GM21619 (cell line): ENCODE data around the gene SKI.

Experiments used
- ATAC-seq: cut with Tn5 transposase; IDR thresholded peaks from one replicate; pipeline ENCODE4 v1.9.1; 2021; ENCODE audit not compliant: unreplicated experiment

SKI gene

GRCh38 chr1:2228157-2228594 lies at the start of gene SKI:
SKI (plus strand) TSS chr1:2228319; CDS start chr1:2228767, 448 bp downstream.
- no peak for ATAC-seq

GRCh38 chr1:2178875-2179274 lies 49.2 kb upstream of the SKI start:
- ATAC-seq = no peak

DNA sequence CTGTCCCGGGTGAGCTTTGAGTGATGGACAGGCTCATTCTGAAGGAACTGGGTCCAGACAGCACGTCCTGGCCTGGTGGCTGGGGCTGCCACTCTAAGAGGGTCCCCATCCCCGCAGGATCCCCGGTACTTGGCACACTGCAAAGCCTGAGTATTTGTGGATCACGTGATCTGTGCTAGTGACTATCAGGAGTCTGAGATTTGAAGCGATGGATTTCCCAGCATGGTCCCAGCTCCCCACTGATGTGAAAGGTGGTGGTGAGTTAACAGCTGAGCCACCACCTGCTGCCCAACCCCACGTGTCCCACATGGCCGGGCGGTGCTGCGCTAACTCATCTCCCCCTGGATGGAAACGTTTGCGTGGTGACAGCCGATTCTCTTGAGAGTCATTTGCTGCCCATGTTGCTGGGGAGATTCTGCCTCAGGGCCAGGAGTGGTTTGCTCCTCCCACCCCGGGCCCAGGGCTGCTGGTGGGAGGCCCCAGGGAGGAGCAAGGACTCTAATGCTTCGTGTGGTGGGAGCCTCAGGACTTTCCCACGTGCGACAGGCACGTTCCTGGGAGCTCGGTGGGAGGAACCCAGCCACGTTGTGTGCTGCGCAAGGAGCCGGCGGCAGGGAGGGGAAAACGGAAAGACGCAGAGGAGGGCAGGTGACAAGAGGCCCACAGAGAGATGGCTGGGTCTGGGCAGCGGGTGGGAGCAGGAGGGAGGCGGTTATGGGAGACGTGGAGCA lies 48.7 kb upstream of the SKI start:
- ATAC-seq = no peak

- ATAC-seq = no peak
Measured at GRCh38 chr1:2180297-2181245, 47.5 kb upstream of the SKI start.

DNA sequence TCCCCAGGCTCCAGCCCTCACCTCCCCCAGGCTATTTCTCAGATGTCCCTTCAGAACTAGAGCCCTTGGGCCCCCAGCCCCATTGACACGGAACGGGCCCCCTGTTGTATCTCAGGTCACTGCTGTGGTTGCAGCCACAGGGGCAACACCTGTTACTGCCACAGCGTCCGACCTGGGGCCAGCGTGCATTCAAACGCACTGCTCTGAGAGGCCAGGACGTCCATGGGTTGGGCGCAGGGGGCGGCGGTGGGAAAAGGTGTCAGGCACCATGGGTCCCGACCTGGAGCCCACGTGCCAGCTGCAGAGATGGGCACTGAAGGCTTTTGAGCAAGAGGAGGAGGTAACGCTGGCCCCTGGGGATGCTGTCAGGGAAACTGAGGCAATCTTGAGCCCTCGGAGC lies 46.8 kb upstream of the SKI start:
- ATAC-seq = no peak

DNA sequence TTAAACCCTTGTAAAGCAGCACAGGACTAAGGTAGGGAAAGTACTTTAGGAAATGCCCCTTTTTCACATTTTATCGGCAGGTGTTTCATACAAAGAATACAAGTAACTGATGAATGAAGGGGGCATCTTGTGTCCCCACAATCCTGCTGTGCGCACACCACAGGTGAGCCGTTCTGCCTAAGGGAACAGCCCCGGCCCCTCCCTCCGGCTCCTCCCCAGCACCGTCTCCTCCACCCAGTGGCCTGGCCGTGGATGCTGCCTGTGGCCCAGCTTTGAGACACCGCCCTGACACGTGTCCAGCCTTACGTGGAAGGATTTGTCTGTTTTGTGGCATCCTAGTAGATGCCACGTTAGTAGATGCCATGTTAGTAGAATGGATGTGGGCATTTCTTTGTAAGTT lies 46.4 kb upstream of the SKI start:
- no peak for ATAC-seq

DNA sequence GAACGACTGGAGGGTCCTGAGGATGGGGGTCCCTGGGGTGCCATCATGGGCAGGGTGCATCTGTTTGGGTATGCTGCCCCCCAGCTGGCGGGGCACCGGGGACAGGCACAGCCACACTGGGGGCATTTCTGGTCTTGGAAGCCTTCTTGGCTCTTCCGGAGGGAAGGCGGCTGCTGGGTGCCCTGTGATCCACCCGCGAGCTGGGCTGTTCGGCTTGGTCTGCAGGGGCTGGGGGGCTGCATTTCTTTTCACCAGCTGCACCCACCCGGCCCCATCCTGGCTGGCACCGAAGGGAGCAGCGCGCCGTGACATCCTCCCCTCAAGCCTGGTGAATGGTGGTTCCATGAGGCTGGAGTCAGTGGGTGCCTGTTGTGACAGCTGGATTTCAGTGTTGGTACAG lies 45.7 kb upstream of the SKI start:
- no peak for ATAC-seq

DNA sequence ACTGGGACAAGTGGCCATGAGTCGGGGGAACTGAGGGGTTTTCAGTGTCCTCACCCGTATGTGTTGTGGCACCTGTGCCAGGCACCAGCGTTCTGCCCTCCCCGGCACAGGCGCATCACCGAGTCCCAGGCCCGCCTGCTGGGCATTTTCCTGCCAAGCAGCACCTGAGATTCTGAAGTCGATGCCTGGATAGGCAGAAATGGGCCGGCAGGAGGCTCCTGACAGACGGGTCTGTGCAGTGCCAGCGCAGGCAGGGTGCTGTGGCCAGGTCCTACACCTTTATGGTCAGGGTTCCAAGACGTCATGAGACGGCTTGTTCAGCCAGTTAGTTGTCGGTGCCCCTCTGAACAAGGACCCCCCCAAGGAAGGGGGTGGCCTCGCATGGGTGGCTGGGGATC lies 44.2 kb upstream of the SKI start:
- ATAC-seq = no peak

GRCh38 chr1:2184531-2184930 lies 43.6 kb upstream of the SKI start:
- ATAC-seq = no peak

- no peak for ATAC-seq
Measured at GRCh38 chr1:2184934-2185333, 43.2 kb upstream of the SKI start.

DNA sequence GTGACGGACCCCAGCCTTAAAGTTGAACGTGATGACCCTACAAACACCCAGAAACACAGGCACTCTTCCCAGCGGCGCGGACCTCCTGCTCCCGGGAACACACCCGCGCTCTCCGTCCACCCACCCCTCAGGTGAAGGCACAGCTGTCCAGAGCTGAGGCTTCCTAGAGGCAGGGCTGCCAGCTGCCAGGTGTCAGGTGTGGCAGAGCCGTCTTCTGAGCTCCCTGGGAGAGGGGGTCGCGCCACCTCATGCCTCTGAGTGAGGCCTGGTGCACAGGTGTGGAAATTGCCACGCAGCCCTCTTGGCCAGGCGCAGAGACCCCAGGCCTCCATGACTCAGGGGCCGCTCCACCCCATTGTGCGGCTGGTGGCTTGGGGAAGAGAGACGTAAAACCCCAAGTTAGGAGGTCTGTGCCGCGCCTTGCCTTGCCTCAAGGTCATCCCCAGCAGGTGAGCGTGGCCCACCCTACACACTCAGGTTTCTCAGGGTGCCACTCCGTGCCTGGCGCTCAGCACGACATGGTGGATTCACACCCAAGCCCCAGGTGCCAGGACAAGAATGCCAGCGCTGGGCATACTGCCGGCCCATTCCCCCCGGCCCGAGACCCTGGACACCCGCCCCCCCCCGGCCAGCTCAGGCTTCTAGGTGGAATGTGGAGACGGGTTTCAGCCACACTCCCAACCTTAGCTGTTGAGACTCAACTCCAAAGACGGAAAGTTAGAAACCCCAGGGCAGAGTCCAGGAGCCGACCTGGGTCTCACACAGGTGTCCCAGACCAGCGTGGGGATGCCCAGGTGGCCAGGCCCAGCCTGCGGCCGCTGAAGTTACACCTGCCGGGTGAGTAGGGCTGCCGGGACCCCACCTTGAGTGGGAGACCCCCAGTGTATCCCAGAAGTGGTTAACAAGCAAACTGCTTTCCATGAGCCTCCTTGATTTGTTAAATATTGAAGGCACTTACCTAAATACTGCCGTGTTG lies 42.0 kb upstream of the SKI start:
- ATAC-seq = no peak

DNA sequence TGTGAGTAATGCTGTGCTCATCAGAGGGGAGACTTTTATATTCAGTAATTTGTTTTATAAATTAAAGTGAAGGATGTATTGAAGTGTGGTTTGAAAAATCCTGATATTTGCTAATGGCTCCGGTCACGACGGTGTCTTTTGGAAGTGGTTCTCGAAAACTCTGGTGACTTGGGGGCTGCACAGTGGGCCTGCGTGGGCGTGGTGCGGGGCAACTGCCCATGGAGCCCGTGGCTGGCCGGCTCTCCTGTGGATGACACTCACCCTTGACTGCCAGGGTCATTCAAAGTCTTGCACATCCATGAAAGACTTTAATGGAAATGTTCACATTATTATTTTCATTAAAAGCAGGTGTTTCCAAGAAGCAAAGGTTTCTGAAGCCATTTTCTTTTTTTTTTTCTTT lies 41.2 kb upstream of the SKI start:
- no peak for ATAC-seq

DNA sequence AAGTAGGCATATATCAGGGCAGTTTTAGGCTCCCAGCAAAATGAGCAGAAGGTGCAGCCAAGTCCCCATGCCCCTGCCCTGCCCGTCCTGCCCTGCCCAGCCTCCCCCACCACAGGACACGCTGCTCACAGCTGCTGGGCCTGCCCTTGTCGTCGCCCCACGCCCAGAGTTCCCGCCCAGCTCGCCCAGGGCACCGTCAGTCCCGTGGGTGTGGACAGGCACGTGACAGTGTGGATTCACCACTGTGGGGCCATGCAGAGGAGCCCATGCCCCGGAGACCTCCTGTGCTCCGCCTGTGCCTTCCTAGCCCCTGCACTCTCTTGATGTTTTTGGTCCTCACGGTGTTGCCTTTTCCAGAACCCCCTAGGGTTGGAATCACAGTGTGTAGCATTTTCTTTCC lies 40.5 kb upstream of the SKI start:
- no peak for ATAC-seq

GRCh38 chr1:2188336-2188735 lies 39.8 kb upstream of the SKI start:
- ATAC-seq = no peak

- ATAC-seq = peak; percentile 82
Measured at GRCh38 chr1:2189459-2190425, 38.4 kb upstream of the SKI start.

- no peak for ATAC-seq
Measured at GRCh38 chr1:2190491-2190976, 37.6 kb upstream of the SKI start.

- no peak for ATAC-seq
Measured at GRCh38 chr1:2192031-2192995, 35.8 kb upstream of the SKI start.

DNA sequence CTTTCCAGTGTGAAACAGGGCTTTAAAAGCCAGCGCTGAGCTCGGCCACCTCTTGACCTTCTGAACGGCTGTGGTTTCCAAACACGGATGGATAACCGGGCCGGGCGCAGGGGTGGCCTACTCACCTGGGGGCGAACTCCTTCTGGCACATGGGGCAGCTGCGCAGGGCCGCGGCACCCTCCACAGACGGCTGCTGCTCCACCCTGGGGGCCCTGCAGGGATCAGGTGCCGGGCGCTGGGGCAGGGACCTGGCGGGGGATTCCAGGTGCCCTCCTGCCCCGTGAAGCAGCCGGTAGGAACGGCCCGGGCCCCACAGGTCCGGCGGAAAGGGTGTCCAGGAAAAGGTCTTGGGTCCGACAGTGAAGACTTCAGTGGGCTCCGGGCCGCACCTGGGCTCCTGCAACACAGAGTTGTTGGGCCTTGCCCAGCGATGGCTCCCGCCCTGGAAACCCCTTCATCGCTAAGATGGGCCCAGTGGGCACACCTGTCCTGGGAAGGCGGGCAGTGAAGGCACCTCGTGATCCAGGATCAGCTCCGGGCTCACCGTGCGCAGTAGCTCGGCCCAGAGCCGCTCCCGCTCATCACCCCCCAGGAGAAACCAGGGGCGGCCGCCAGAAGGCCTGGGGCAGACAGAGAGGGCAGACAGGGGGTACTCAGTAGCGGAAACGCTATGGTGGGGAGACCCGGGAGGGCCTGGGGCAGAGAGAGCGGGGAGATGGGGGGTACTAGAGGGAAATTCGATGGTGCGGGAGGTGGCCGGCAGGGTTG lies 34.4 kb upstream of the SKI start:
- no peak for ATAC-seq
